GM18511 (cell line): ENCODE results near the gene ISG15.
"Not testable (repeated sequence)": the region's sequence is repeated elsewhere in the genome, so short reads cannot be mapped to it uniquely, and the experiment has no call there.

Experiments
- ATAC-seq: cut with Tn5 transposase; IDR thresholded peaks from one replicate; pipeline ENCODE4 v1.9.1; 2021; ENCODE audit warnings: mild to moderate bottlenecking, moderate library complexity; ENCODE audit not compliant: unreplicated experiment

ISG15 gene

DNA sequence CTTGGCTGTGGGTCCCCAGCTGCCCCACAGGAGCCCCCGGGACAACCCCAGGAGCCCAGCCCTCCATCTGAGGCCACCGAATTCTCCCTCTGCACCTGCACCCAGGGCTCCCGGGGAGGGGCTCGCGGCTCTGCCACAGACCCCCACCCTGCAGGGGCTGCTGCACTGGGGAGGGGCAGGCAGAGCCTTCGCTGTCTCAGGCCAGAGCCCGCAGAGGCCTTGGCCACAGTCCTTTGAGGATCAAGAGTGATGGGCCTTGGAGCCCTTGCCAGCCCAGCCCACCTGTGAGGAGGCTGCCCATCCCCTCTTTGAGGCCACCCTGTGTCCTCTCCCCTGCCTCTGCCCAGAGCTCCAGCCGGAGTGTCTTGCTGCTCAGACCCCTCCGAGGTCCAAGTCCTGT lies 37.9 kb upstream of the ISG15 start:
- no peak for ATAC-seq

DNA sequence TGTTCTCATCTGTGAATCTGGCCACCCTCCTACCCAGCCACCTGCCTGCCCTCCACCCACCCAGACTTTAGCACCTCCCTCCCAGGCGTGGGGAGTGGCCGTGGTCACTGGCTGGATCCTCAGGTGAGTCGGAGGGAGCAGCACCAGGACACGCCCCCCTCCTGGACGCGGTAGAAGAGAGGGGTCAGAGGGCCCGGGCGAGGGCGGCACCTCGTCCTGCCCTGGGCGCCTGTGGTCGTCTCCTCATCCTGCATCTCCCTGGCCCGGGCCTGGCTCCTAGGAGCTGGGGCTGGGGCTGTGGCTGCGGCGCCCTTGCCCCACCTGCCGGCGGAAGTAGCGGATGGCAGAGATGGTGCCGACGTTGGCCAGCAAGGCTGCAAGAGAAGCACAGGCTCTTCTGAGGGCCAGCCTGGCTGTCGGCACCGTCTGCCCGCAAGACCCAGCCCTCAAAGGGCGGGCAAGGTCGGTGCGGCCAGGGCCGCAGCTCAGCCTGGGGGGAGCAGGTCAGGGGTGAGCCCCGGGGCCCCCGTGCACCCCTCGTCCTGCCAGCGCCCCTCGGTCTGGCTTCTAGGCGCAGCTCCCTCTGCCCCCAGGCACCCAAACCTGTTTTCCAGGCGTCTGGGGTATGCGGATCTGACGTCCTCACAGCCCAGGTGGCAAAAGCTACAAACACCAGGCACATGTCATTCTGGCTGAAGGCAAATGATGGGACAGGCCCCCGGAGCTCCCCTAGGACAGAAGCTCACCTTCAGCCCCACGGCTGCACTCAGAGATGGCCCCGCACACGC lies 37.2 kb upstream of the ISG15 start:
- ATAC-seq = peak; percentile 77

DNA sequence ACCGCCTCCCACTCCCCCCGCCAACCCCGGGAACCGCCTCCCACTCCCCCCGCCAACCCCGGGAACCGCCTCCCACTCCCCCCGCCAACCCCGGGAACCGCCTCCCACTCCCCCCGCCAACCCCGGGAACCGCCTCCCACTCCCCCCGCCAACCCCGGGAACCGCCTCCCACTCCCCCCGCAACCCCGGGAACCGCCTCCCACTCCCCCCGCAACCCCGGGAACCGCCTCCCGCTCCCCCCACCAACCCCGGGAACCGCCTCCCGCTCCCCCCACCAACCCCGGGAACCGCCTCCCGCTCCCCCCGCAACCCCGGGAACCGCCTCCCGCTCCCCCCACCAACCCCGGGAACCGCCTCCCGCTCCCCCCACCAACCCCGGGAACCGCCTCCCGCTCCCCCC lies 36.5 kb upstream of the ISG15 start:
- not testable (repeated sequence) for ATAC-seq

DNA sequence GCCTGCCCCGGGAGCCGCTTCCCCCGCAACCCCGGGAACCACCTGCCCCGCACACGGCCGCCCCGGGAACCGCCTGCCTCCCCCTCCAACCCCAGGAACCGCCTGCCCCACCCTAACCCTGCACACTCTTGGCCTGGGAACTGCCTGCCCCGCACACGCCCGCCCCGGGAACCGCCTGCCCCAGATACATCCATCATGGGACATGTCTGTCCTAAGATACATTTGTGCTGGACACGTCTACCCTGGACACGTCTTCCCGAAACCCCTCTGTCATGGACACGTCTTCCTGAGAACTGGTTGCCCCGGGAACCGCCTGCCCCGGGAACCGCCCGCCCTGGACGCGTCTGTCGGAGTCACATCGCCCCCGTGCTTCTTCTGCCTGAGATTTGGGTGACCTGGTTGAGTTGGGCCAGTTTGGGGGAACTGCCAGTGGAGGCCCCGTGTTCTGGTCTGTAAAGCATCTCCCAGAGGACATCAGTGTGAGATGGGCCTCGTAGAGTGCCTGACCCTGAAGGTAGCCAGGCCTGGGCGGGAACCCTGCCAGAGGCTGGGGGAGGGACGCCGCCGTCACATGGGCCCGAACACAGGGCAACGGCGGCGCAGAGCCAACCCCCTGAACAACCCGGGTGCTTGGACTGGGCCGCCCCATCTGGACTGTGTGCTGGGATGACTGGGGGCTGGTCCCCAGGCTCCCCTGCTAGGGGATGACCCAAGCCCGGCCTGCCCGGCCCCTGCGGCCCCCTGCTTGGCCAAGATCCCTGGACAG lies 35.0 kb upstream of the ISG15 start:
- no peak for ATAC-seq

DNA sequence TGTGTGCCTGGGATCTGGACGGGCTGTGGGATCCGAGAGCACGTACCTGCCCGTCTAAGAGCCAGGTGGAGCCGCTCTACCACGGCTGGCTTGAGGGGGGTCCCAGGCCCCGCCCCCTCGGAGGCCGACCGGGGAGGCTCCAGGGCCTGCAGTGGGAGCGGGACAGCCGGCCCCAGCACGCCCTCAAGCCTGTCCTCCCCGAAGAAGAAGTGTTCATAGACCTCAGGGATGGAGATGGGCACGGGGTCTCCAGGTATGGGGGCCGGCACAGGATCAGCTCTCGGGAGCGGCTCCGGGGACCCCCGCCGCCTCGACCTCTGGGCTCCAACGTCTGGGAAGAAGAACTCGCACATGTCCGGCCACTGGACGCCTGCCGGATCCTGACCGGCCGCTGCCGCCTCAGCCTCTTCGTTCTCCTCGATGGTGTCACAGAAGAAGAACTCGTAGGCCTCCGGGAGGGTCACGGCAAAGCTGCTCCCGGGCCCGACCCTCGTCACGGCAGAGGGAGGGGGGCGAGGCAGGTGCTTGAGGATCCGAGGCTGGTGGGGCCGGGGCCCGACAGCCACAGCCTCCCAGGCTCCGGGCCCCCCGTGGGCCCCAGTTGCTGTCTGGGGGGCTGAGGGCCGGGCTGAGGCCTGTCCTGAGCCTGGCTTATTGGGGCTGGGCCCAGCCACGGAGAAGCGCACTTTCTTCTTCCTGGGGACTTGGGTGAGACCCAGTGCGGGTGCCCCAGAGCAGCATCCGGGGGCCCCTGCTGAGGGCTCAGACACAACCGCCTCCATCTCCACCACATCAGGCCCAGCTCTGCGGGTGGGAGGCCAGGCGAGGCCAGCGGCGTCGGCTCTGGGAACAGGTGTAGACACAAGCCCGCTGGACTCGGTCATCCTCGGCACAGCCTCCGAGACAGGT lies 34.2 kb upstream of the ISG15 start:
- ATAC-seq = no peak

DNA sequence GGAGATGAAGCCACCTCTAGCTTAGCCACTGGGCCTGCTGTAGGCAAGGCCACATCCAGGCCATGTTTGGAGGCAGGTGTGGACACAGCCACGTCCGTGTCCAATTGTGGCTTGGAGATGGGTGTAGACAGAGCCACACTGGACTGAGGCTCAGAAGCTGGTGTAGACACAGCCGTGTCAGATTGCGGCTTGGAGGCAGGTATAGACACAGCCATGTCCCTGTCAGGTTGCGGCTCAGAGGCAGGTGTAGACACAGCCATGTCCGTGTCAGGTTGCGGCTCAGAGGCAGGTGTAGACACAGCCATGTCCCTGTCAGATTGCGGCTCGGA lies 33.6 kb upstream of the ISG15 start:
- no peak for ATAC-seq

DNA sequence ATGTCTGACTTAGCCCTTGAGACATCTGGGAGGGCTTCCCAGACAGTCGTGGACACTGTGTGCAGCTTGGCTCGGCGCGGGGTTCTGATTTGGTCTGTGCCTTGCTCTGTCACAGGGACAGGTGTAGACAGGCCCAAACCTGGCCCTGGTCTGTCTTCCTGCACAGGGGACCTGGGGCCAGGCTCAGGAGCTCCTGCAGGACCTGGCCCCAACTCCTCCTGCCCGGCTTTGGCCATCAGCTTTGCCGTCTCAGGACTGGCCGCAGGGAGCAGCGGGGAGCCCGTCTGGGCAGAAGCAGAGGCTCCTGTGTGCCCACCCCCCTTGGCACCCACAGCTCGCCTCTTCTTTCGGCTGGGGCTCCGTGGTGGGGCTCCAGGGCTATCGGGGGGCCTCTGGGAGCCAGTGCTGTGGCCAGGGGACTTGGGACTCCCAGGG lies 33.1 kb upstream of the ISG15 start:
- ATAC-seq = no peak

DNA sequence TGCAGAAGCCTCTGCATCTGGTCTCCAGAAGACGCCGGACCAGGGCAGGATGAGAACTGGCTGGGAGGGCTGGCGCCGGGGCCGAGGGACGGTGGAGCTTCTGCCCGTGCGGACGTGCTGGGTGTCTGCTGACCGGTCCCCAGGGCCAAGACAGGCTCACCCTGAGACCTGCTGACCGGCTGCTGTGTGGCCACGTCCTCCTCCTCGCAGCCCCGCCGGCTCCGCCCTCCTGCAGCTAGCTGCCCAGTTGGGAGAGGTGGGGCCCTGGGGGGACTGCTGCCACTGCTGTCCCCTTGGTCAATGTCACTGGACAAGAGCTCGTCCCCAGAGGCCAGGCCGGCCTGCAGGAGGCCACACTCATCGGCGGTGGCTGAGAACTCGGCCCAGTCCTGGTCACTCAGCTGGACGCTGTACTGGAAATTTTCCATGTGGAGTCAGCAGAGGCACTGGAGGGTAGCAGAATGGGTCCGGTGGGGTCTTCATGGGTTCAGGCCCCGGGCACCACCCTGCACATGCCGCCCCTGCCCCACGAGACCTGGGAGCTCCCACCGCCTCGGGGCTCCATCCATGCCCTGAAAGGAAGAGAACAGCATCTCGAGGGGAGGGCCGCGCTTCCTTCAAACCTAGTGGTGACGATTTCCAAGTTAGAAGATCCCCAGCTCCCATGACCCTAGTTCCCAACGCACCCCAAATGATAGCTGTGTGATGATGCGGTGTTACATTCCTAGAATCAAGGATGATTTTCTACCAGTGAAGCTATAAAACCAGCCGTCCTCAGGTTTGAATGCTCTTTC lies 32.5 kb upstream of the ISG15 start:
- ATAC-seq = no peak

DNA sequence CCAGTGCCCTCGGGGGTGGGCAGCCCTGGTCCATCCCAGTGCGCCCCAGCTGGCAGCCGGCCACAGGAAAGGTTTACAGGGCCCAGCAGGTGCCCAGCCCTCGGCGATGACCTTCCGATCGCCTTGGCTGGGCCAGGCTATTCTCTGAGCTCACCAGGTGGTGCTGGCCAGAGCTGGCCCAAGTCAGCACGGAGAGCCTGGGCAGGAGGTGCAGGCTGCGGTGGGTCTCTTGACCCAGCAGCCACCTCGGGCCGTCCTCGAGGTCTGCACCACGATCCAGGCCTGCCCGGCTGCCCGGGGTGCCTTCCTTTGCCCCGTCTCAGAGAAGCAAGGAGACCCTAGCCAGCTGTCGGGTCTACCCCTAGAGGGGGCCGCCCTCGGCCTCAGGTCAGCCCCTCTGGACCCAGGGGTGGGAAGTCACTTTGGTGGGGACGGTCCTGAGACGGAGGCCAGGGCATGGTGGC lies 31.8 kb upstream of the ISG15 start:
- no peak for ATAC-seq

DNA sequence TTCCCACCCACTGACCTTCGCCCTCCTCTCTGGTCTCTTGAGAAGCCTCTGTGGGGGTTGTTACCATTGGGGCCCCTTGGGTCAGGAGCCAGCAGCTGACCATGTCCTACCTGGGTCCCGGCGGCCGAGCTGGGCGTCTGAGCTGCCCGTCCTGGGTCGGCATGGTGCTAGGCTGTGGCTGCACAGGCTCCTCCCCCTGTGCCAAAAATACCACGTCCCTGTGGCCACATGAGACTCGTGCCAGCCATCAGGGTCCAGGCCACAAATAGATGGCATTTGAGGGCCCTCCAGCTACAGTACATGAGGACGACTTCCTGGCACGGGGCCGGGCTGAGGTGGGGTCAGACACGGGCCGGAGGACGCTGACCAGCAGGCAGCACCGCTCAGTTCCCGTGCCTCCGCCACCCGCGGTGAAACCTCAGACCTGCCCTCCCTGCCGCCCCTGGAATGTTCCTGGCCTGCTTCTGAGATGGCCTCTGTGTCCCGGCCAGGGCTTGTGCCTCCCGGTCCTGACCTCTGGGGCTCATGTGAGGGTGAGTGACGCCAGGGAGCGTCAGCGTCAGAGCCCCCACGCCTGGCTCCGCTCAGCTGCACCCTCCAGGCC lies 31.2 kb upstream of the ISG15 start, which contains the start of gene PERM1:
Gene PERM1 (minus strand): TSS at position 139 of the 604 bp plus-strand sequence. CDS start 1,064 bp downstream, outside the sequence.
- no peak for ATAC-seq

DNA sequence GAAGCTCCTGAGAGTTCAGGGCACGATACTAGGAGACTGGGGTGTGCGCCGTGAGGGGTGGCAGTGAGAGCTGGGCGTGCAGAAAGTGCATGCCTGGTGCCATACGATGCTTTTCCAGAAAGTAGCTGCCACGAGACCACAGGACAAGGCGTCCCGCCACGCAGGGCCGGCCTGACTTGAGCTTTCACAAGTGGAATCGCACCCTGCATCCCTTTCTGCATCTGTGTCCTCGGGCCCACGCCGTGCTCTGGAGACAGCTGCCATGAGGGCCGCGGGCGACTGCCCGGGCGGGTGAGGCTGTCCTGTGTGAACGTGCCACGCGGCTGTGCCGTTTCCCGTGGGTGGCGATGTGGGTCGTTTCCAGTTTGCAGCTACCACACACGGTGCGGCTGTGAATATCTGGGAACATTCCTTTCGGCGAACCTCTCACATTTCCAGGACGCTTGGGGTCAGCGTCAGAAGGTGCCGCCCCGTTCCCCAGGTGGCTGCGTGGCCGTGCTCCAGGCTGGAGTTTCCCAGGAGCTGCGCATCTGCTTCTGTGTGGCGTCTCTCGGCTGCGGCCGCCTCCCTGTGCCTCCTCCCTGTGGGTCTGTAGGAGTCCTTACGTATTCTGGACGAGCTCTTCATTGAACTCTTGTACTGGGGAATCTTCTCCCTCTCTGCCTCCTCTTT lies 30.4 kb upstream of the ISG15 start:
- ATAC-seq = no peak

DNA sequence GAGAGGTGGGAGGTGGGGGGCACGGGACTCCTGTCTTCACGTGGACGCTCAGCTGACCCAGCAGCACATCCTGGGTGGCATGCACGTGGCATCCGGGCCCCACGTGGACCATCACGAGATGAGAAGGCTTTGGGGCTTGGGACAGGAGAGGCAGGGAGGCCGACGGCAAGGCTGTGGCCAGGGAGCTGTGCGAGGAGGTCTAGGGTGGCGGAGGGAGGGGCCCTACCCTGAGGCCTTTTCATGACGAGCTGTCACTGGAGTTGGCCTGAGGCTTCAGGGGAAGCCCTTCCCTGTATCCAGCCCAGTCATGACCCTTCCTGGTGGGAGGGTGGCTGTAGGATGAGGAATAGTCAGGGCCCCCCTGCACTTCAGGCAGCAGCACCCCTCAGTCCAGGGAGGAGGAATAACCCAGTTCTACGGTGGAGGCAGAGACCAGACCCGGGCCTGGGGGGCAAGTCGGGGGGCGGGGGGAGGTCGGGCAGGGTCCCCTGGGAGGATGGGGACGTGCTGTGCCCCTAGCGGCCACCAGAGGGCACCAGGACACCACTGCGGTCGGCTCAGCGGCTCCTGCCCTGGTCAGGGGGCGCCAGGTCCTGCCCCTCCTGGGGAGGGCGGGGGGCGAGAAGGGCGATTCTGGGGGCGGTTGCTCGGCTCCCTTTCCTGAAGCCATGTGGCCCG lies 29.4 kb upstream of the ISG15 start:
- no peak for ATAC-seq

DNA sequence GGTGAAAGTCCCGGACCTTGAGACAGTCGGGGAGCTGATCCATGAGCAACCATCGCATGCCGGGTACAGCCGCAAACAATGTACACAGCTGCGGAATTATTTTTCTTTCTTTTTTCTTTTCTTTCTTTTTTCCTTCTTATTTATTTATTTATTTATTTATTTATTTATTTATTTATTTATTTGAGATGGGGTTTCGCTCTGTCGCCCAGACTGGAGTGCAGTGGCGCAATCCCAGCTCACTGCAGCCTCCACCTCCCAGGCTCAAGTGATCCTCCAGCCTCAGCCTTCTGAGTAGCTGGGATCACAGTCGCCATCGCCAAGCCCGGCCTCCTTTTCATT lies 28.9 kb upstream of the ISG15 start:
- ATAC-seq = no peak

DNA sequence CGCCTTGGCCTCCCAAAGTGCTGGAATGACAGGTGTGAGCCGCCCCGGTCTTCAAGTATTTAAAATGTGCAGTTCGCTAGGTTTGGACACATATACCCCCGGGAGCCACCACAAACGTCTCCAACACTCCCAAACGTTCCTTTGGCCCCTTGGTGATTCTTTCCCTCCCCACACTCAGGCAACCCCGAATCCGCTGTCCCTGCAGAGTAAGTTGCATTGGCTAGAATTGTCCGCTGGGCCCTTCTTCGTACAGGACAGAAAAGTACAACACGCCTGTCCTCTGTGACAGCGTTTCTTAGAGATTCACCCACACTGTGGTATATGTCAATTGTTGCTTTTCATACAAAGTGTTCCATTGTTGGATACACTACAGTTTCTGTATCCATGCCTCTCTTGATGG lies 28.2 kb upstream of the ISG15 start:
- no peak for ATAC-seq

DNA sequence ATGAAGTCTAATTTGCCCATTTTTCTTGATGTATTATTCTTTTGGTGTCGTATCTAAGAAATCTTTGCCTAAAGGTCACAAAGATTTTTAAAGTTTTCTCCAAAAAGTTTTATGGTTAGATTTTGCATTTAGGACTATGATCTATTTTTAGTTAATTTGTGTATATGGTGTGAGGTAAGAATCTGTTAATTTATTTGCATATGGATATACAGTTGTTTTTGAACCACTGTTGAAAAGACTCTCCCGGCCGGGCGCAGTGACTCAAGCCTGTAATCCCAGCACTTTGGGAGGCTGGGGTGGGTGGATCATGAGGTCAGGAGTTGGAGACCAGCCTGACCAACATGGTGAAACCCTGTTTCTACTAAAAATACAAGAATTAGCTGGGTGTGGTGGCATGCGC lies 25.2 kb upstream of the ISG15 start:
- ATAC-seq = not testable (repeated sequence)

DNA sequence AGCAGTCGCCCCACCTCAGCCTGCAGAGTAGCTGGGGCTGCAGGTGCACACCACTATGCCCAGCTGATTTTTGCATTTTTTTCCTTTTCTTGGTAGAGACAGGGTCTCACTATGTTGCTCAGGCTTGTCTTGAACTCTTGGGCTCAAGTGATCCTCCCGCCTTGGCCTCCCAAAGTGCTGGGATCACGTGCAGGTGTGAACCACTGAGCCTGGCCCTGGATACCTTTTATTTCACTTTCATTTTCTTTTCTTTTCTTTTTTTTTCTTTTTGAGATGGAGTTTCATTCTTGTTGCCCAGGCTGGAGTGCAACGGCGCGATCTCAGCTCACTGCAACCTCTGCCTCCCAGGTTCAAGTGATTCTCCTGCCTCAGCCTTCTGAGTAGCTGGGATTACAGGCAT lies 22.0 kb upstream of the ISG15 start:
- not testable (repeated sequence) for ATAC-seq

DNA sequence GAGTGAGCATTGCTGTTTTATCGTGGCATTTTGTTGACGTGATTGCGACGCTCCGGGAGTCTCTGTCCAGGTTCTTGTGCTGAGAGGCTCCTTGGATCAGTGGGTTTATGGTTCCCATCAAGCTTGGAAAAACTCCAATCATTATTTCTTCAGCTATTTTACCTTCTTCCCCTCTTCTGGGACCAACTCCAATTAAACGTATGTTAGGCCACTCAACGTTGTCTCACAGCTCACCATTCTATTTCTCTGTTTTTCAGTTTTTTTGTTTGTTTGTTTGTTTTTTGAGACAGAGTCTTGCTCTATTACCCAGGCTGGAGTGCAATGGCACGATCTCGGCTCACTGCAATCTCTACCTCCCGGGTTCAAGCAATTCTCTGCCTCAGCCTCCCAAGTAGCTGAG lies 21.4 kb upstream of the ISG15 start:
- ATAC-seq = no peak

DNA sequence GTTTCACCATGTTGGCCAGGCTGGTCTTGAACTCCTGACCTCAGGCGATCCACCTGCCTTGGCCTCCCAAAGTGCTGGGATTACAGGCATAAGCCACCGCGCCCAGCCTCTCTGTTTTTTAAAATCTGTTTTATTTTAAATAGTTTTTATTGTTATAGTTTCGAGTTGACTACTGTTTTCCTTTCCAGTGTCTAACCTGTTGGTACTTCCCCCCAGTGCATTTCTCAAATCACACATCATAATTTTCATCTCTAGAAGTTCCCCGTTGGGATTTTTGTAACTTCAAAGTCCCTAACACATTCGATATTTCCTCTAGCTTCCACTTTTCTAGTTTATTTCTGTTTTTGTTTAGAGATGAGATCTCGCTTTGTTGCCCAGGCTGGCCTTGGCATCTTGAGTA lies 20.9 kb upstream of the ISG15 start:
- no peak for ATAC-seq

DNA sequence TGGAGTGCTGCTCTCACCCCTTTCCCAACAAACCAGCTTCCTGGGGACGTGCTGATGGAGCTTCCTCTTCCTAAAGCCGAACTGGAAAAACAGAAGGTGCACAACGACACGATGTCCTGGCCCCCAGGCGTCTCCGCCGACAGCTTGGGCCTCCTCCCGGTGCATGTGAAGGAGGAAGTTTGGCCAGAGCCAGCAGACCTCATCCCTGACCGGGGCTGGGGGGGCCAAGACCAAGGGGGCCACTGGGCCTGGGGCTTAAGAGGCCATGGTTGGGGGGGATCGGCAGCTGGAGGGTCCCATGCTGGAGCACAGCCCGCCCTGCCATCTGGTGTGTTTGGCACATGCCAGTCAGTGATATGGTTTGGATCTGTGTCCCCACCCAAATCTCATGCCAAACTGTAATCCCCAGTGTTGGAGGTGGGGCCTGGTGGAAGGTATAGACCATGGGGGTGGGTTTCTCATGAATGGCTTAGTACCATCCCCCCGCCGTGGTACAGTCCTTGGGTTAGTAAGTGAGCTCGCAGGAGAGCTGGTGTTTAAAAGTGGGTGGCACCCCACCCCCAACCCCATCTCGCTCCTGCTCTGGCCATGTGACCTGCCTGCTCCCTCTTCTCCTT lies 19.8 kb upstream of the ISG15 start:
- ATAC-seq = no peak
